HepG2 (cell line): ENCODE data around the gene ACTN3. TPM values are rescaled to one million over a fixed set of nuclear protein-coding genes. Genes with fewer than 3 reads are reported as not detected.

Source experiments
- ATAC-seq: fragments of 200-7000 bp; cut with Tn5 transposase; 3 replicates; pipeline ENCODE4 v1.9.1; 2020; ENCODE audit warnings: mild to moderate bottlenecking, moderate library complexity
- BruUV-seq: library from RNA; stranded (reverse); fragments of 400-500 nt; replicated peaks from 2 replicates; lab custom pipeline; 2021; lab: Mats Ljungman, UMichigan
- CTCF ChIA-PET: fragments of 300-600 bp; formaldehyde crosslinking; extraction: SDS; loops from one replicate; lab custom pipeline; 2021; ENCODE audit warnings: low total read pairs, inconsistent platforms, low intra/inter-chr PET ratio; lab: Yijun Ruan, JAX
- POLR2A ChIA-PET: fragments of 350-600 bp; sonication (Branson Sonifier 250); formaldehyde crosslinking; loops from one replicate; lab custom pipeline; 2020; ENCODE audit warnings: antibody characterized with exemption, inconsistent platforms; lab: Yijun Ruan, JAX
- DNase-seq: peaks from one replicate; pipeline ENCODE4 v3.0.0-alpha.2; 2015; ENCODE audit warnings: low spot score
- FAIRE-seq: peaks from 3 replicates; lab custom pipeline; 2011; peaks lifted over from hg19 to GRCh38; lab: Jason Lieb, UNC
- H2AFZ ChIP-seq: one replicate; pipeline ENCODE4 v1.6.1; 2011; ENCODE audit warnings: low read length, inconsistent platforms
- H3K27ac ChIP-seq: fragments of 300-600 bp; 3 replicates; pipeline ENCODE4 v1.8.0; 2011; ENCODE audit warnings: mixed run types, mild to moderate bottlenecking, mixed read lengths, low read length, inconsistent platforms; ENCODE audit not compliant: insufficient read depth; ENCODE audit errors: extremely low read length
- H3K27me3 ChIP-seq, 2 experiments: fragments of 200-600 bp in 1 of 2; 2 replicates in 1 of 2; 3 replicates in 1 of 2; pipeline versions ENCODE4 v1.6.0 to v1.8.0; 2011; ENCODE audit warnings: low read length in 2 of 2, mild to moderate bottlenecking in 2 of 2, moderate library complexity in 2 of 2, inconsistent platforms in 1 of 2; ENCODE audit not compliant: insufficient read depth in 2 of 2, control insufficient read depth in 1 of 2
- H3K36me3 ChIP-seq, 2 experiments: fragments of 200-600 bp in 1 of 2; replicated peaks in 1 of 2; 2 replicates in 1 of 2; 3 replicates in 1 of 2; pipeline versions ENCODE4 v1.5.1 to v1.8.0; 2011; ENCODE audit warnings: low read length in 2 of 2, inconsistent platforms in 1 of 2; ENCODE audit not compliant: insufficient read depth in 2 of 2, control insufficient read depth in 1 of 2
- H3K4me1 ChIP-seq: 2 replicates; pipeline ENCODE4 v1.5.1; 2012; ENCODE audit warnings: low read length, inconsistent platforms; ENCODE audit not compliant: insufficient read depth
- H3K4me2 ChIP-seq: 2 replicates; pipeline ENCODE4 v1.6.0; 2011; ENCODE audit warnings: low read depth, low read length, inconsistent platforms
- H3K4me3 ChIP-seq, 3 experiments: fragments of 200-600 bp in 1 of 3; sonication (generic), shearing (Covaris generic) in 1 of 3; replicated peaks in 1 of 3; 2 replicates each; pipeline ENCODE4 v1.5.1; 2011 to 2016; ENCODE audit warnings: low read length in 3 of 3, inconsistent platforms in 2 of 3, low read depth in 2 of 3, mild to moderate bottlenecking in 2 of 3, control low read depth in 1 of 3, mixed read lengths in 1 of 3; ENCODE audit not compliant: insufficient read depth in 1 of 3
- H3K79me2 ChIP-seq: one replicate; pipeline ENCODE4 v1.6.1; 2011; ENCODE audit warnings: low read length, inconsistent platforms; ENCODE audit not compliant: insufficient read depth
- H3K9ac ChIP-seq: 2 replicates; pipeline ENCODE4 v1.6.0; 2011; ENCODE audit warnings: mild to moderate bottlenecking, low read depth, low read length, inconsistent platforms; ENCODE audit not compliant: insufficient read depth
- H3K9me3 ChIP-seq: 2 replicates; pipeline ENCODE4 v1.5.1; 2012; ENCODE audit warnings: mild to moderate bottlenecking, low read length
- H4K20me1 ChIP-seq: 2 replicates; pipeline ENCODE4 v1.6.0; 2011; ENCODE audit warnings: inconsistent platforms, mild to moderate bottlenecking, low read length, moderate library complexity; ENCODE audit not compliant: insufficient read depth
- ADNP ChIP-seq: sonication (generic); formaldehyde crosslinking; IDR thresholded peaks from 2 replicates; pipeline ENCODE4 v1.4.0; 2020; ENCODE audit warnings: missing genetic modification reagents
- ATRX ChIP-seq: sonication (generic); formaldehyde crosslinking; IDR thresholded peaks from 2 replicates; pipeline ENCODE4 v1.4.0; 2020; ENCODE audit warnings: missing genetic modification reagents, borderline replicate concordance
- CCAR2 ChIP-seq: fragments of 200-400 bp; formaldehyde crosslinking; optimal IDR thresholded peaks from 2 replicates; pipeline ENCODE3; 2018; ENCODE audit warnings: low read depth, mild to moderate bottlenecking, low read length, moderate library complexity
- CREM ChIP-seq, 2 experiments: sonication (generic) in 1 of 2; formaldehyde crosslinking in 1 of 2; IDR thresholded peaks; 2 replicates each; pipeline versions ENCODE4 v1.4.0 to v1.6.1; 2016 to 2020; ENCODE audit warnings: antibody characterized with exemption in 1 of 2, mild to moderate bottlenecking in 1 of 2, missing genetic modification reagents in 1 of 2
- IKZF4 ChIP-seq: sonication (generic); formaldehyde crosslinking; IDR thresholded peaks from 2 replicates; pipeline ENCODE4 v1.5.1; 2020; ENCODE audit warnings: borderline replicate concordance, mild to moderate bottlenecking, low read depth, missing genetic modification reagents; ENCODE audit errors: not compliant biosample characterization
- KLF11 ChIP-seq: IDR thresholded peaks from 2 replicates; pipeline ENCODE4 v1.6.1; 2016; ENCODE audit warnings: missing compliant biosample characterization
- MTF2 ChIP-seq: sonication (generic); formaldehyde crosslinking; IDR thresholded peaks from 2 replicates; pipeline ENCODE4 v1.5.0; 2020; ENCODE audit warnings: missing genetic modification reagents, borderline replicate concordance
- TAF15 ChIP-seq: fragments of 200-400 bp; formaldehyde crosslinking; IDR thresholded peaks from one replicate; pipeline ENCODE4 v1.6.1; 2018; ENCODE audit warnings: mild to moderate bottlenecking, low read depth, low read length; ENCODE audit not compliant: poor library complexity, severe bottlenecking
- TBX3 ChIP-seq: fragments of 450-650 bp; IDR thresholded peaks from 2 replicates; pipeline ENCODE4 v1.6.1; 2017; ENCODE audit warnings: antibody characterized with exemption, mild to moderate bottlenecking, inconsistent platforms, borderline replicate concordance
- ZMAT3 ChIP-seq: sonication (generic); formaldehyde crosslinking; conservative IDR thresholded peaks from 2 replicates; pipeline ENCODE4 v1.7.0; 2021; ENCODE audit warnings: missing genetic modification reagents
- ZMYM4 ChIP-seq: sonication (generic); formaldehyde crosslinking; IDR thresholded peaks from 2 replicates; pipeline ENCODE4 v1.8.1; 2023; ENCODE audit warnings: mild to moderate bottlenecking, missing genetic modification reagents
- ZNF274 ChIP-seq: sonication (generic); formaldehyde crosslinking; IDR thresholded peaks from 2 replicates; pipeline ENCODE4 v1.5.1; 2020; ENCODE audit warnings: mild to moderate bottlenecking, missing genetic modification reagents
- ZNF543 ChIP-seq: sonication (generic); formaldehyde crosslinking; IDR thresholded peaks from 2 replicates; pipeline ENCODE4 v1.4.0; 2020; ENCODE audit warnings: mild to moderate bottlenecking, missing genetic modification reagents
- ZNF549 ChIP-seq: sonication (generic); formaldehyde crosslinking; IDR thresholded peaks from 2 replicates; pipeline ENCODE4 v1.5.0; 2020; ENCODE audit warnings: missing genetic modification reagents
- ZNF552 ChIP-seq: sonication (generic); formaldehyde crosslinking; IDR thresholded peaks from 2 replicates; pipeline ENCODE4 v1.9.0; 2022; ENCODE audit warnings: missing genetic modification reagents, mild to moderate bottlenecking, borderline replicate concordance
- ZNF841 ChIP-seq: sonication (generic); formaldehyde crosslinking; IDR thresholded peaks from 2 replicates; pipeline ENCODE4 v1.8.1; 2023; ENCODE audit warnings: missing genetic modification reagents, borderline replicate concordance
- WGBS: methylation state at CpG from one replicate; pipeline ENCODE4 v1.1.6; 2017; ENCODE audit warnings: low lambda C conversion rate; 5-methylcytosine and 5-hydroxymethylcytosine counted together
- in situ Hi-C: cut with HindIII; loops from 2 replicates; pipeline ENCODE4 v1.10.0; 2017; ENCODE audit warnings: low pct_unique_long_range_greater_than_20kb; ENCODE audit not compliant: extremely low pct_ligation_motif_present
- intact Hi-C: fragments of 100-400 bp; cut with micrococcal nuclease; formaldehyde crosslinking; loops from one replicate; pipeline ENCODE4 v1.10.0; 2022; ENCODE audit not compliant: unreplicated experiment
- polyA plus RNA-seq, 8 experiments: library from polyadenylated mRNA; depleted of rRNA in 3 of 8; stranded (reverse) in 7 of 8; unstranded in 1 of 8; fragments of >200 nt; fragmentation: Illumina TruSeq in 4 of 8; extraction: Trizol in 4 of 8; gene quantifications; 2 replicates each; pipeline versions ENCODE4 v1.2.1 to v1.2.3, GENCODE V29; 2011 to 2016; ENCODE audit warnings: low read depth in 4 of 8, missing spikeins in 1 of 8, mixed read lengths in 1 of 8; ENCODE audit not compliant: insufficient read depth in 1 of 8
- total RNA-seq, 5 experiments: library from RNA; depleted of rRNA; stranded (reverse); fragments of >200 nt; fragmentation: Illumina TruSeq; extraction: Trizol; gene quantifications; 2 replicates each; pipeline ENCODE4 v1.2.3, GENCODE V29; 2016; ENCODE audit warnings: low read depth in 1 of 5
- TF ChIP-seq, protein P1 (sequence below): sonication (generic); formaldehyde crosslinking; conservative IDR thresholded peaks from 2 replicates; pipeline ENCODE4 v1.4.0; 2020; ENCODE audit warnings: missing genetic modification reagents

Gene ACTN3
- total and polyA plus RNA-seq, 2 of the 13 experiments (the other 11 are each of a cell fraction or from before 2014, with no cell fraction given) = 0.04 to 0.09 TPM

GRCh38 chr11:66600219-66600618 lies 53.5 kb downstream of the ACTN3 start:
- Histone ChIP-seq H3K27ac (no peak overlapping the region), H3K4me2 (no peak overlapping the region), H3K36me3 (peaks cover 9 to 36% of the 10 kb centered on the region in 2 experiments), H3K79me2 (no peaks in the 10 kb centered on the region), H2AFZ (no peak overlapping the region), H4K20me1 (no peaks in the 10 kb centered on the region), H3K27me3 (no peaks in the 10 kb centered on the region), H3K4me3 (no peak overlapping the region), H3K9me3 (no peaks in the 10 kb centered on the region), H3K9ac (no peak overlapping the region), H3K4me1 (peaks cover 18% of the 10 kb centered on the region)
- in situ Hi-C loops (no loop called here), intact Hi-C loops (no loop called here)
- POLR2A ChIA-PET = interaction anchor here (1.5 kb wide), 1 partner anchor 16 kb away, joined by 7 read pairs; the partner anchor contains the start of gene RBM14
- no peak for ATAC-seq
- 95% methylated on average over 2 of the region's 2 CpGs for WGBS
- CTCF ChIA-PET = no interaction called here
- no peak for FAIRE-seq
- TF ChIP-seq TAF15 (no peak), TBX3 (no peak), MTF2 (CRISPR knock-in tag) (no peak), ZNF274 (CRISPR knock-in tag) (no peak), ZNF552 (no peak), CCAR2 (no peak), ZMAT3 (CRISPR knock-in tag) (no peak), ZNF841 (CRISPR knock-in tag) (no peak), CREM (IDR thresholded peaks at IDR 0.05) (no peak), CREM (CRISPR knock-in tag; IDR thresholded peaks at IDR 0.05) (no peak), ADNP (CRISPR knock-in tag) (no peak), ZNF549 (CRISPR knock-in tag) (no peak), KLF11 (CRISPR knock-in tag) (no peak), IKZF4 (no peak), ZMYM4 (CRISPR knock-in tag) (no peak), ZNF543 (CRISPR knock-in tag) (no peak), ATRX (CRISPR knock-in tag) (no peak)
- TF ChIP-seq, protein P1, sequence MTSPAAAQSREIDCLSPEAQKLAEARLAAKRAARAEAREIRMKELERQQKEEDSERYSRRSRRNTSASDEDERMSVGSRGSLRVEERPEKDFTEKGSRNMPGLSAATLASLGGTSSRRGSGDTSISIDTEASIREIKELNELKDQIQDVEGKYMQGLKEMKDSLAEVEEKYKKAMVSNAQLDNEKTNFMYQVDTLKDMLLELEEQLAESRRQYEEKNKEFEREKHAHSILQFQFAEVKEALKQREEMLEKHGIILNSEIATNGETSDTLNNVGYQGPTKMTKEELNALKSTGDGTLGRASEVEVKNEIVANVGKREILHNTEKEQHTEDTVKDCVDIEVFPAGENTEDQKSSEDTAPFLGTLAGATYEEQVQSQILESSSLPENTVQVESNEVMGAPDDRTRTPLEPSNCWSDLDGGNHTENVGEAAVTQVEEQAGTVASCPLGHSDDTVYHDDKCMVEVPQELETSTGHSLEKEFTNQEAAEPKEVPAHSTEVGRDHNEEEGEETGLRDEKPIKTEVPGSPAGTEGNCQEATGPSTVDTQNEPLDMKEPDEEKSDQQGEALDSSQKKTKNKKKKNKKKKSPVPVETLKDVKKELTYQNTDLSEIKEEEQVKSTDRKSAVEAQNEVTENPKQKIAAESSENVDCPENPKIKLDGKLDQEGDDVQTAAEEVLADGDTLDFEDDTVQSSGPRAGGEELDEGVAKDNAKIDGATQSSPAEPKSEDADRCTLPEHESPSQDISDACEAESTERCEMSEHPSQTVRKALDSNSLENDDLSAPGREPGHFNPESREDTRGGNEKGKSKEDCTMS (CRISPR knock-in tag) = no peak
- BruUV-seq = no TSS peak
- DNase-seq = no peak
